CD8-positive, alpha-beta memory T cell (primary cell): ENCODE measurements around the gene PSAPL1. TPM values are rescaled to one million over a fixed set of nuclear protein-coding genes. Genes with fewer than 3 reads are reported as not detected.

Experiments used
- CTCF ChIA-PET: fragments of 350-600 bp; sonication (Branson Sonifier 250); formaldehyde crosslinking; loops from one replicate; lab custom pipeline; 2021; ENCODE audit warnings: antibody characterized with exemption; lab: Charles Lee
- POLR2A ChIA-PET: fragments of 350-600 bp; sonication (Branson Sonifier 250); formaldehyde crosslinking; loops from one replicate; lab custom pipeline; 2021; ENCODE audit warnings: antibody characterized with exemption; lab: Charles Lee
- DNase-seq, 5 donors: peaks; one replicate each; pipeline versions ENCODE4 v3.0.0 to v3.0.0-alpha.2; 2020 to 2022; ENCODE audit warnings: mixed read lengths in 1 of 5
- H3K27ac ChIP-seq: one replicate; pipeline ENCODE4 v1.7.0; 2013; ENCODE audit warnings: low read depth, mild to moderate bottlenecking, low read length, moderate library complexity
- H3K27me3 ChIP-seq: 2 replicates; pipeline ENCODE4 v1.7.0; 2013; ENCODE audit warnings: low read length, mild to moderate bottlenecking; ENCODE audit not compliant: insufficient read depth, poor library complexity, severe bottlenecking
- H3K36me3 ChIP-seq: 2 replicates; pipeline ENCODE4 v1.7.0; 2013; ENCODE audit warnings: mild to moderate bottlenecking, low read length, moderate library complexity; ENCODE audit not compliant: insufficient read depth
- H3K4me1 ChIP-seq: 2 replicates; pipeline ENCODE4 v1.7.0; 2013; ENCODE audit warnings: mild to moderate bottlenecking, low read length, moderate library complexity; ENCODE audit not compliant: insufficient read depth
- H3K4me3 ChIP-seq: 2 replicates; pipeline ENCODE4 v1.7.0; 2013; ENCODE audit warnings: mild to moderate bottlenecking, low read length
- H3K9me3 ChIP-seq: 2 replicates; pipeline ENCODE4 v1.7.0; 2013; ENCODE audit warnings: mild to moderate bottlenecking, low read length
- H3K27ac Mint-ChIP-seq, 8 donors: one replicate each; pipeline ENCODE4 v1.8.0; 2020 to 2021; ENCODE audit warnings: mixed read lengths in 8 of 8, mild to moderate bottlenecking in 6 of 8, inconsistent platforms in 3 of 8, moderate library complexity in 3 of 8
- H3K27me3 Mint-ChIP-seq, 2 donors: one replicate each; pipeline ENCODE4 v1.8.0; 2020 to 2021; ENCODE audit warnings: mixed read lengths in 2 of 2, mild to moderate bottlenecking in 1 of 2, moderate library complexity in 1 of 2
- H3K36me3 Mint-ChIP-seq, 3 donors: one replicate each; pipeline ENCODE4 v1.8.0; 2020 to 2021; ENCODE audit warnings: mixed read lengths in 3 of 3, inconsistent platforms in 1 of 3, mild to moderate bottlenecking in 1 of 3
- H3K4me1 Mint-ChIP-seq, 3 donors: one replicate each; pipeline ENCODE4 v1.8.0; 2020 to 2021; ENCODE audit warnings: mixed read lengths in 3 of 3, inconsistent platforms in 1 of 3, mild to moderate bottlenecking in 1 of 3
- H3K4me3 Mint-ChIP-seq, 7 donors: one replicate each; pipeline ENCODE4 v1.8.0; 2020 to 2021; ENCODE audit warnings: mixed read lengths in 7 of 7, mild to moderate bottlenecking in 6 of 7, moderate library complexity in 4 of 7, inconsistent platforms in 2 of 7
- H3K9me3 Mint-ChIP-seq, 5 donors: one replicate each; pipeline ENCODE4 v1.8.0; 2020 to 2022; ENCODE audit warnings: mixed read lengths in 5 of 5, mild to moderate bottlenecking in 3 of 5, moderate library complexity in 2 of 5, inconsistent platforms in 1 of 5
- polyA plus RNA-seq: library from polyadenylated mRNA; unstranded; fragments of 300-500 nt; fragmentation: Illumina TruSeq; gene quantifications from one replicate; pipeline ENCODE4 v1.2.3, GENCODE V29; 2021
- total RNA-seq, 2 experiments: library from RNA; stranded (reverse); gene quantifications; one replicate each; pipeline ENCODE4 v1.2.3, GENCODE V29; 2021

PSAPL1 gene
- total and polyA plus RNA-seq, 3 experiments from 2014 or later = not detected

GRCh38 chr4:7398104-7398423 lies 36.7 kb downstream of the PSAPL1 start:
- CTCF ChIA-PET = no interaction called here
- no peak overlapping the region for H3K27ac Mint-ChIP-seq
- H3K4me1 ChIP-seq = no peaks in the 10 kb centered on the region
- H3K4me1 Mint-ChIP-seq = no peaks in the 10 kb centered on the region
- POLR2A ChIA-PET = no interaction called here
- no peaks in the 10 kb centered on the region for H3K9me3 Mint-ChIP-seq
- no peaks in the 10 kb centered on the region for H3K36me3 Mint-ChIP-seq
- no peak overlapping the region for H3K4me3 Mint-ChIP-seq
- H3K27me3 Mint-ChIP-seq = peaks cover 15 to 28% of the 10 kb centered on the region in 2 donors
- H3K27ac ChIP-seq = no peak overlapping the region
- no peaks in the 10 kb centered on the region for H3K9me3 ChIP-seq
- H3K27me3 ChIP-seq = no peaks in the 10 kb centered on the region
- H3K4me3 ChIP-seq = no peak overlapping the region
- no peak for DNase-seq
- no peaks in the 10 kb centered on the region for H3K36me3 ChIP-seq

- CTCF ChIA-PET = no interaction called here
- H3K27me3 Mint-ChIP-seq = peaks cover 15 to 29% of the 10 kb centered on the region in 2 donors
- no peaks in the 10 kb centered on the region for H3K4me1 Mint-ChIP-seq
Measured at GRCh38 chr4:7397206-7398103, 37.3 kb downstream of the PSAPL1 start.

GRCh38 chr4:7396186-7396910 lies 38.4 kb downstream of the PSAPL1 start:
- H3K9me3 Mint-ChIP-seq = no peaks in the 10 kb centered on the region
- Histone ChIP-seq H3K4me1 (no peaks in the 10 kb centered on the region), H3K4me3 (no peak overlapping the region), H3K36me3 (no peaks in the 10 kb centered on the region), H3K27ac (no peak overlapping the region), H3K9me3 (no peaks in the 10 kb centered on the region), H3K27me3 (no peaks in the 10 kb centered on the region)
- no peak overlapping the region for H3K4me3 Mint-ChIP-seq
- H3K4me1 Mint-ChIP-seq = no peaks in the 10 kb centered on the region
- H3K27me3 Mint-ChIP-seq = peaks cover 15 to 32% of the 10 kb centered on the region in 2 donors
- H3K36me3 Mint-ChIP-seq = no peaks in the 10 kb centered on the region
- ChIA-PET POLR2A (no interaction called here), CTCF (no interaction called here)
- DNase-seq = no peak
- H3K27ac Mint-ChIP-seq = no peak overlapping the region

More at GRCh38 chr4:7397206-7398103, 37.3 kb downstream of the PSAPL1 start:
- H3K9me3 ChIP-seq = no peaks in the 10 kb centered on the region
- H3K9me3 Mint-ChIP-seq = no peaks in the 10 kb centered on the region
- no peak for DNase-seq
- POLR2A ChIA-PET = no interaction called here
- H3K36me3 Mint-ChIP-seq = no peaks in the 10 kb centered on the region
- H3K4me1 ChIP-seq = no peaks in the 10 kb centered on the region
- no peaks in the 10 kb centered on the region for H3K36me3 ChIP-seq
- no peak overlapping the region for H3K27ac Mint-ChIP-seq
- H3K4me3 Mint-ChIP-seq = no peak overlapping the region
- H3K27ac ChIP-seq = no peak overlapping the region
- no peaks in the 10 kb centered on the region for H3K27me3 ChIP-seq
- no peak overlapping the region for H3K4me3 ChIP-seq

- H3K4me1 Mint-ChIP-seq = no peaks in the 10 kb centered on the region
- H3K27ac Mint-ChIP-seq = no peak overlapping the region
- no peaks in the 10 kb centered on the region for H3K27me3 ChIP-seq
- no peak overlapping the region for H3K4me3 ChIP-seq
- DNase-seq = no peak
- POLR2A ChIA-PET = no interaction called here
- CTCF ChIA-PET = no interaction called here
- peaks cover 10 to 26% of the 10 kb centered on the region in 2 donors for H3K27me3 Mint-ChIP-seq
- no peaks in the 10 kb centered on the region for H3K36me3 Mint-ChIP-seq
- no peaks in the 10 kb centered on the region for H3K4me1 ChIP-seq
- H3K27ac ChIP-seq = no peak overlapping the region
- no peaks in the 10 kb centered on the region for H3K9me3 ChIP-seq
- no peaks in the 10 kb centered on the region for H3K36me3 ChIP-seq
- H3K4me3 Mint-ChIP-seq = no peak overlapping the region
- H3K9me3 Mint-ChIP-seq = no peaks in the 10 kb centered on the region
Measured at GRCh38 chr4:7395645-7396044, 39.1 kb downstream of the PSAPL1 start.

- CTCF ChIA-PET = no interaction called here
- no peaks in the 10 kb centered on the region for H3K36me3 ChIP-seq
- POLR2A ChIA-PET = no interaction called here
- Mint-ChIP-seq H3K4me3 (no peak overlapping the region), H3K36me3 (no peaks in the 10 kb centered on the region), H3K9me3 (no peaks in the 10 kb centered on the region), H3K27ac (no peak overlapping the region), H3K4me1 (no peaks in the 10 kb centered on the region), H3K27me3 (peaks cover 11 to 23% of the 10 kb centered on the region in 2 donors)
- no peaks in the 10 kb centered on the region for H3K4me1 ChIP-seq
- H3K4me3 ChIP-seq = no peak overlapping the region
- no peak for DNase-seq
- no peaks in the 10 kb centered on the region for H3K9me3 ChIP-seq
- no peaks in the 10 kb centered on the region for H3K27me3 ChIP-seq
- no peak overlapping the region for H3K27ac ChIP-seq
Measured at GRCh38 chr4:7394681-7395451, 39.9 kb downstream of the PSAPL1 start.

GRCh38 chr4:7393601-7394575 lies 40.8 kb downstream of the PSAPL1 start:
- POLR2A ChIA-PET = no interaction called here

GRCh38 chr4:7392438-7393421 lies 42.0 kb downstream of the PSAPL1 start:
- Mint-ChIP-seq H3K4me1 (no peaks in the 10 kb centered on the region), H3K27ac (no peak overlapping the region), H3K36me3 (no peaks in the 10 kb centered on the region), H3K27me3 (peaks cover 11 to 16% of the 10 kb centered on the region in 2 donors), H3K4me3 (no peak overlapping the region), H3K9me3 (no peaks in the 10 kb centered on the region)
- Histone ChIP-seq H3K4me3 (no peak overlapping the region), H3K4me1 (no peaks in the 10 kb centered on the region), H3K9me3 (no peaks in the 10 kb centered on the region), H3K36me3 (no peaks in the 10 kb centered on the region), H3K27ac (no peak overlapping the region), H3K27me3 (no peaks in the 10 kb centered on the region)
- CTCF ChIA-PET = no interaction called here
- POLR2A ChIA-PET = no interaction called here
- no peak for DNase-seq

More at GRCh38 chr4:7393601-7394575, 40.8 kb downstream of the PSAPL1 start:
- H3K4me1 Mint-ChIP-seq = no peaks in the 10 kb centered on the region
- H3K36me3 Mint-ChIP-seq = no peaks in the 10 kb centered on the region
- Histone ChIP-seq H3K27ac (no peak overlapping the region), H3K27me3 (no peaks in the 10 kb centered on the region), H3K4me1 (no peaks in the 10 kb centered on the region), H3K4me3 (no peak overlapping the region), H3K36me3 (no peaks in the 10 kb centered on the region), H3K9me3 (no peaks in the 10 kb centered on the region)
- H3K27me3 Mint-ChIP-seq = peaks cover 11 to 23% of the 10 kb centered on the region in 2 donors
- no peaks in the 10 kb centered on the region for H3K9me3 Mint-ChIP-seq
- CTCF ChIA-PET = no interaction called here
- H3K27ac Mint-ChIP-seq = no peak overlapping the region
- H3K4me3 Mint-ChIP-seq = no peak overlapping the region
- DNase-seq = no peak
